Suprapubic skin (tissue), 4 donors: Measurements from ENCODE around the gene SPAG9. TPM values are rescaled to one million over a fixed set of nuclear protein-coding genes. Genes with fewer than 3 reads are reported as not detected.

Experiments used
- DNase-seq, 2 donors: peaks; one replicate each; pipeline ENCODE4 v3.0.0-alpha.2; 2019; ENCODE audit warnings: low spot score in 2 of 2
- H3K27ac ChIP-seq: fragments of 200-600 bp; sonication (generic); one replicate; pipeline ENCODE4 v1.5.1; 2019
- H3K27me3 ChIP-seq: fragments of 200-600 bp; sonication (generic); one replicate; pipeline ENCODE4 v1.5.1; 2019
- H3K36me3 ChIP-seq: fragments of 200-600 bp; sonication (generic); one replicate; pipeline ENCODE4 v1.5.1; 2019
- H3K4me1 ChIP-seq: fragments of 200-600 bp; sonication (generic); one replicate; pipeline ENCODE4 v1.5.1; 2019
- H3K4me3 ChIP-seq: fragments of 200-600 bp; sonication (generic); one replicate; pipeline ENCODE4 v1.5.1; 2019; ENCODE audit warnings: mild to moderate bottlenecking
- H3K9me3 ChIP-seq: fragments of 200-600 bp; sonication (generic); one replicate; pipeline ENCODE4 v1.5.1; 2019
- EP300 ChIP-seq: sonication (generic); formaldehyde crosslinking; IDR thresholded peaks from one replicate; pipeline ENCODE4 v1.6.1; 2017; ENCODE audit warnings: antibody characterized with exemption
- POLR2A ChIP-seq, 2 donors: fragments of 450-650 bp; IDR thresholded peaks; one replicate each; pipeline ENCODE4 v1.6.1; 2017; ENCODE audit warnings: antibody characterized with exemption in 2 of 2, mild to moderate bottlenecking in 2 of 2, moderate library complexity in 2 of 2
- POLR2AphosphoS5 ChIP-seq, 3 donors: sonication (generic); formaldehyde crosslinking; IDR thresholded peaks; one replicate each; pipeline ENCODE4 v1.6.1; 2017; ENCODE audit warnings: antibody characterized with exemption in 3 of 3
- whole genome bisulfite sequencing: methylation state at CpG from one replicate; pipeline ENCODE4 v1.1.5; 2018; 5-methylcytosine and 5-hydroxymethylcytosine counted together
- total RNA-seq, 4 donors: library from RNA; depleted of rRNA; stranded (reverse); fragments of >200 nt; gene quantifications; one replicate each; pipeline ENCODE4 v1.1.0, GENCODE V29; 2016
- TF ChIP-seq, protein P1 (sequence below), 2 donors: fragments of 200-600 bp in 1 of 2; fragments of 450-650 bp in 1 of 2; sonication (generic) in 1 of 2; IDR thresholded peaks; one replicate each; pipeline ENCODE4 v1.5.1; 2016 to 2019; ENCODE audit warnings: antibody characterized with exemption in 2 of 2, mild to moderate bottlenecking in 1 of 2, moderate library complexity in 1 of 2

SPAG9 gene
- total RNA-seq, 4 donors from 2014 or later = 68.8 to 176 (median 80.6) TPM

DNA sequence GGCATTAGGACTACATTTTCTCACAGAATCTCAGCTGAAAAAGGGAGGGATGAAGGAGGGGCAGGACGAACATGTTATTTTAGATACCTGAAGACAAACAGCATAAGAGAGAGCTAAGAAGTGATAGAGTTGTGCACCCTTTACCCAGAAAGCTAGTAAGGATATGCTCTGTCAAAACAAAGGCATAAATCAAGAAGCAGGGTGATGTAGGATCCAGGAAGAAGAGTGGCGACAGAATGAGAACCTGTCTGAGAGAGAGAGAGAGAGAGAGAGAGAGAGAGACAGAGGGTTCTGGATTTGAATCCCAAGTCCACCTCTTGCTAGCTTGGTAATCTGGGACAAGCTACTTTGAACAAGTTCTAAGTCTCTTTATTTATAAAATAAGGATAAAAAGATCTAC lies 103.4 kb downstream of the SPAG9 start:
- Histone ChIP-seq H3K4me3 (no peak overlapping the region), H3K36me3 (peaks cover 68% of the 10 kb centered on the region), H3K9me3 (no peaks in the 10 kb centered on the region), H3K27ac (no peak overlapping the region), H3K27me3 (no peaks in the 10 kb centered on the region), H3K4me1 (no peaks in the 10 kb centered on the region)
- WGBS = 91% methylated on average over 2 of the region's 2 CpGs
- TF ChIP-seq POLR2AphosphoS5 (IDR thresholded peaks at IDR 0.05) = no peak
- TF ChIP-seq, protein P1, sequence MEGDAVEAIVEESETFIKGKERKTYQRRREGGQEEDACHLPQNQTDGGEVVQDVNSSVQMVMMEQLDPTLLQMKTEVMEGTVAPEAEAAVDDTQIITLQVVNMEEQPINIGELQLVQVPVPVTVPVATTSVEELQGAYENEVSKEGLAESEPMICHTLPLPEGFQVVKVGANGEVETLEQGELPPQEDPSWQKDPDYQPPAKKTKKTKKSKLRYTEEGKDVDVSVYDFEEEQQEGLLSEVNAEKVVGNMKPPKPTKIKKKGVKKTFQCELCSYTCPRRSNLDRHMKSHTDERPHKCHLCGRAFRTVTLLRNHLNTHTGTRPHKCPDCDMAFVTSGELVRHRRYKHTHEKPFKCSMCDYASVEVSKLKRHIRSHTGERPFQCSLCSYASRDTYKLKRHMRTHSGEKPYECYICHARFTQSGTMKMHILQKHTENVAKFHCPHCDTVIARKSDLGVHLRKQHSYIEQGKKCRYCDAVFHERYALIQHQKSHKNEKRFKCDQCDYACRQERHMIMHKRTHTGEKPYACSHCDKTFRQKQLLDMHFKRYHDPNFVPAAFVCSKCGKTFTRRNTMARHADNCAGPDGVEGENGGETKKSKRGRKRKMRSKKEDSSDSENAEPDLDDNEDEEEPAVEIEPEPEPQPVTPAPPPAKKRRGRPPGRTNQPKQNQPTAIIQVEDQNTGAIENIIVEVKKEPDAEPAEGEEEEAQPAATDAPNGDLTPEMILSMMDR (IDR thresholded peaks at IDR 0.05) = no peak
- TF ChIP-seq POLR2A (IDR thresholded peaks at IDR 0.05) = no peak
- TF ChIP-seq EP300 = no peak
- DNase-seq = no peak

DNA sequence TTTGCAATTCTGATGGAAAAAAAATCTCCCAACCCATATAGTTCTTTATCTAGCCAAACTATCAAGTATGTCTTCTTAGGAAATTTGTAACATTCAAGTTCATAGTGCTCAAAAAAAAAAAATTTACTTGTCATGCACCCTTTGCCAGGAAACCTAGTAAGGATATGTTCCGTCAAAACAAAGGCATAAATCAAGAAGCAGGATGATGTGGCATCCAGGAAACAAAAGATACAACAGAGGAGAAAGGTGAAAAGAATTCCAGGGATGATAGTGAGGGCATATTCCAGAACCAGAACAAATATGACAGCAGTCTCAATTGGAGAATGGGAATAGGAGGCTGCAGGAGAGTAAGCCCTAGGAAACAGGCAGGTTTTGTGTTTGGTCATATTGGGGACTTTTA lies 104.6 kb downstream of the SPAG9 start:
- no peaks in the 10 kb centered on the region for H3K27me3 ChIP-seq
- no peaks in the 10 kb centered on the region for H3K4me1 ChIP-seq
- 39% methylated on average over 1 of the region's 1 CpG for WGBS
- peaks cover 69% of the 10 kb centered on the region for H3K36me3 ChIP-seq
- no peak for DNase-seq
- TF ChIP-seq POLR2A (IDR thresholded peaks at IDR 0.05) (no peak), POLR2AphosphoS5 (IDR thresholded peaks at IDR 0.05) (no peak), EP300 (no peak)
- TF ChIP-seq, protein P1 (IDR thresholded peaks at IDR 0.05) = no peak
- no peak overlapping the region for H3K4me3 ChIP-seq
- H3K27ac ChIP-seq = no peak overlapping the region
- no peaks in the 10 kb centered on the region for H3K9me3 ChIP-seq

DNA sequence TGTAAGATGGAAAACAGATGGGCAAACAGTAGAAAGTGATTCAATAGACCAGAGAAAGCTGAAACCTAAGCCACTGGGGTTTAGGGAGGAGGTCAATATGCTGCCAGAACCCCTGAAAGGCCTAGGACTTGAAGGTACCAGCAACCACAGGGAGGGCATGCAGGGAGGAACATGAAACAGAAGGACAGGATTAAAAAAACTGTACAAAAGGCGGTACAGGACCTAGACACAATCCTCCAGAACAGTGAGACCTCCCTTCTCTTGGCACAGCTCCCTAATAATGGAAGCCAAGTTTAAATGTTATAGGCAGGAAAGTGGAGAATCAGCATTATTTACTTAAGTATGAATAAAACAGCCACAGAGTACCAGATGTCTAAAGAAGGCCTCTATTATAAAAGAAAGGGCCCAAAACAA lies 105.5 kb downstream of the SPAG9 start:
- DNase-seq = no peak
- WGBS = 51% methylated on average over 1 of the region's 1 CpG
- Histone ChIP-seq H3K4me1 (no peaks in the 10 kb centered on the region), H3K27ac (no peak overlapping the region), H3K4me3 (no peak overlapping the region), H3K36me3 (peaks cover 69% of the 10 kb centered on the region), H3K9me3 (no peaks in the 10 kb centered on the region), H3K27me3 (no peaks in the 10 kb centered on the region)
- TF ChIP-seq EP300 (no peak), POLR2AphosphoS5 (IDR thresholded peaks at IDR 0.05) (no peak), POLR2A (IDR thresholded peaks at IDR 0.05) (no peak)
- TF ChIP-seq, protein P1 (IDR thresholded peaks at IDR 0.05) = no peak

DNA sequence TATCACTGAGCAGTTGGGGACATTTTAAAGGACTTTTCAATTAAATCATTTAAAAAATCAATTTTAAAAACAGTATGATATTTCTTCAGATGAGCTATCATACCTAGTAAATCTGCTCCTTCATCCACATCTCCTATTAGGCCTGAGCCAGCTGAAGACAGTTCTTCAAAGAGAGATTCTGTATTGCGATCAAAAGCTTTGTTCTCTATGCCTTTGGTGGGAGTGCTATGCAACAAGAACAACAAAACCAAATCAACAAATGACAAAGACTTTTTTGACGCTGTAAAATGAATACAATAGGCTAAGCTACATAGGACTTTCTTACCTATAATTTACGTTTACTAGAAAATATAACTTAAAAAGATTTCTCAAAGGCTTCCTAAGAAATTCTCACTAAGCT lies 106.5 kb downstream of the SPAG9 start:
- WGBS = 98% methylated on average over 3 of the region's 3 CpGs
- H3K4me3 ChIP-seq = no peak overlapping the region
- no peak for DNase-seq
- no peaks in the 10 kb centered on the region for H3K4me1 ChIP-seq
- no peaks in the 10 kb centered on the region for H3K9me3 ChIP-seq
- TF ChIP-seq EP300 (no peak), POLR2AphosphoS5 (IDR thresholded peaks at IDR 0.05) (no peak), POLR2A (IDR thresholded peaks at IDR 0.05) (no peak)
- TF ChIP-seq, protein P1 (IDR thresholded peaks at IDR 0.05) = no peak
- H3K27ac ChIP-seq = no peak overlapping the region
- H3K27me3 ChIP-seq = no peaks in the 10 kb centered on the region
- peaks cover 58% of the 10 kb centered on the region for H3K36me3 ChIP-seq

DNA sequence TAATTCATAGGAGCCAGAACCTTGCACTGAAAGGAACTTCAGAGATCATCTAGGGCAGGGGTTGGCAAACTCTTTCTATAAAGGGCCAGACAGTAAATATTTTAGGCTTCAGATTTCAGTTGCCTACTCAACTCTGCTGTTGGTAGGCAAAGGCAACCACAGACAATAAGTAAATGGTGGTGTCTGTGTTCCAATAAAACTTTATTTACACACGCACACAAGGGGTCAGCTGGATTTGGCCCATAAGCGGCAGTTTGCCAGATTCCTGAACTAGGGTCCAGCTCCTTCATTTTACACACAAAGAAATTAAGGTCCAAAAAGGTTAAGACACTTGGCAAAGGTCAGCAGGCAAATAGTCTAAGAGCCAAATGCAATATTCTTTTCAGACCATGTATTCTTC lies 107.3 kb downstream of the SPAG9 start:
- no peak overlapping the region for H3K4me3 ChIP-seq
- H3K27ac ChIP-seq = no peak overlapping the region
- no peaks in the 10 kb centered on the region for H3K9me3 ChIP-seq
- 97% methylated on average over 2 of the region's 2 CpGs for WGBS
- no peaks in the 10 kb centered on the region for H3K27me3 ChIP-seq
- peaks cover 50% of the 10 kb centered on the region for H3K36me3 ChIP-seq
- no peak for TF ChIP-seq POLR2A (IDR thresholded peaks at IDR 0.05)
- TF ChIP-seq POLR2AphosphoS5 (IDR thresholded peaks at IDR 0.05) = no peak
- no peak for TF ChIP-seq EP300
- TF ChIP-seq, protein P1 (IDR thresholded peaks at IDR 0.05) = no peak
- DNase-seq = no peak
- no peaks in the 10 kb centered on the region for H3K4me1 ChIP-seq
